ENCODE results near the gene ABCC4. TPM values are rescaled to one million over a fixed set of nuclear protein-coding genes. Genes with fewer than 3 reads are reported as not detected.
A peak's percentile ranks its signal among the peaks of the same experiment; 100 is the strongest.

ABCC4 gene
- total RNA-seq, 4 donors from 2014 or later, result 15.8 to 26.0 (median 23.8) TPM

DNA sequence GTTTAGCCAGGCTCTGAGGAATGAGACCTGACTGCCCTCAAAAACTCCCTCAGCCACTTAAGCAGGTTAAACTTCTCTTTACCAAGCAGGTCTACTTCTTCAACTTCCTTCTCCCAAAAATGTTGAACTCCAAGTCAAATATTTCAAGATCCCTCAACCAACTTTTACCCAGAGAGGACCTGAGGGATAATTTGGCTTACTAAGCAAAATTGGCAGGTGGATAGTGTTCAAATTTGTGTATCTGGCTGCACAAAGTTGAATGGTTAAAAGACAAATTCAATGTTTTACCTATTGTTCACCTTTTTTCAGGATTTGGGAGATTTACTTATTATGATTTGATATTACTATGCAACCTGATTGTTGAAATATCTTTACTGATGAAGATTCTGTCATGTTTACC is 296.0 kb downstream of the ABCC4 start:
- peaks cover 0 to 11% (median 8%) of the 10 kb centered on the region in 4 donors for H3K4me1 ChIP-seq
- no peak overlapping the region for H3K4me3 ChIP-seq
- H3K36me3 ChIP-seq, result no peaks in the 10 kb centered on the region
- H3K27ac ChIP-seq, result no peak overlapping the region
- intact Hi-C loops (cut with DNase I; ENCODE audit: low total_unique reads) (no loop called here), in situ Hi-C loops (cut with MboI; ENCODE audit: low pct_ligation_motif_present in 1 of 4, low pct_unique_long_range_greater_than_20kb in 1 of 4, low sequenced_read_pairs in 3 of 4) (no loop called here)
- TF ChIP-seq POLR2A (IDR thresholded peaks at IDR 0.05), result no peak
- TF ChIP-seq, protein P1, sequence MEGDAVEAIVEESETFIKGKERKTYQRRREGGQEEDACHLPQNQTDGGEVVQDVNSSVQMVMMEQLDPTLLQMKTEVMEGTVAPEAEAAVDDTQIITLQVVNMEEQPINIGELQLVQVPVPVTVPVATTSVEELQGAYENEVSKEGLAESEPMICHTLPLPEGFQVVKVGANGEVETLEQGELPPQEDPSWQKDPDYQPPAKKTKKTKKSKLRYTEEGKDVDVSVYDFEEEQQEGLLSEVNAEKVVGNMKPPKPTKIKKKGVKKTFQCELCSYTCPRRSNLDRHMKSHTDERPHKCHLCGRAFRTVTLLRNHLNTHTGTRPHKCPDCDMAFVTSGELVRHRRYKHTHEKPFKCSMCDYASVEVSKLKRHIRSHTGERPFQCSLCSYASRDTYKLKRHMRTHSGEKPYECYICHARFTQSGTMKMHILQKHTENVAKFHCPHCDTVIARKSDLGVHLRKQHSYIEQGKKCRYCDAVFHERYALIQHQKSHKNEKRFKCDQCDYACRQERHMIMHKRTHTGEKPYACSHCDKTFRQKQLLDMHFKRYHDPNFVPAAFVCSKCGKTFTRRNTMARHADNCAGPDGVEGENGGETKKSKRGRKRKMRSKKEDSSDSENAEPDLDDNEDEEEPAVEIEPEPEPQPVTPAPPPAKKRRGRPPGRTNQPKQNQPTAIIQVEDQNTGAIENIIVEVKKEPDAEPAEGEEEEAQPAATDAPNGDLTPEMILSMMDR (IDR thresholded peaks at IDR 0.05), result no peak
- no peaks in the 10 kb centered on the region for H3K9me3 ChIP-seq
- no peak for DNase-seq
- peaks cover 20% of the 10 kb centered on the region for H3K27me3 ChIP-seq

DNA sequence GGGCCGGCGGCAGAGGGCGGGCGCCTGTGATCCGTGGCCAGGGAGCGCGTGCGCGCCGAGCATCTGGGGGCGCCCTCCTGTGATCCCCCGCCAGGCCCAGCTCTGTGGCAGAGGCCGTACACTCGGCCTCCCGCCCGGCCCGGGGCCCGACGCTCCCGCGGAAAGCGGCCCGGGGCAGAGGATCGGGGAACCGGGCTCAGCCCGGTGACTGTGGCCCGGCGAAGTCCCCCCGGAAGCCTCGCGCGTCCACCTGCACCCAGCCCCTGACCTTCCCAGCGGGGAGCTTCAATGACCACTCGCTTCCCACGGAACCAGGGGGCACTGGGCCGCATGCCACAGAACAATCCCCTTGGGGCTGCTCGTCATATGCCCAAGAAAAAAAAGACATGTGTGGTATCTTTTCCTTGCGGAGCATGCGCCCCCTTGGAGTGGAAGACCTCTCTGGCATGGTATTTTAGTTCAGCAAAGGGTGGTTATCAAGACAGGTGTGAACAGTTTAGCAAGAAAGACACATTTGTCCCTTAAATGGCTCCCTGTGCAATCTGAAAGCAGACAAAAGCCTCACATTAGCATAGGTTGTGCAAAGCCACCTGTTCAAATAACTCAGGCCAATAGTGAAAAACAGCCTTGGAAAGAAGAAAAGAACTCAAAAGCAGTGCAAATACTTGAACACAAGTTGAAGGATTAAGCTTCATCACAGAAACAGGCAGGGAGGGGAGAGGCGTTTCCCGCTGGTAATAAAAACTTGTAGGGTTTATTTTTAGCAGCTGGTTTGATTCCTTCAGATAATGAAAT is 298.0 kb downstream of the ABCC4 start:
- Histone ChIP-seq H3K4me1 (peaks cover 0 to 11% (median 8%) of the 10 kb centered on the region in 4 donors), H3K4me3 (peak overlapping the region in 2 of 4 donors; percentile 16 to 39), H3K9me3 (no peaks in the 10 kb centered on the region), H3K27me3 (peaks cover 20% of the 10 kb centered on the region), H3K27ac (no peak overlapping the region), H3K36me3 (no peaks in the 10 kb centered on the region)
- in situ Hi-C loops (cut with MboI; ENCODE audit: low pct_ligation_motif_present in 1 of 4, low pct_unique_long_range_greater_than_20kb in 1 of 4, low sequenced_read_pairs in 3 of 4) (no loop called here), intact Hi-C loops (cut with DNase I; ENCODE audit: low total_unique reads) (no loop called here)
- WGBS, 2 donors (ENCODE audit: low coverage in 1 of 2), result 7 to 14% methylated on average over 4 to 37 of the region's 41 CpGs
- DNase-seq, result no peak
- no peak for TF ChIP-seq POLR2AphosphoS5 (IDR thresholded peaks at IDR 0.05)

DNA sequence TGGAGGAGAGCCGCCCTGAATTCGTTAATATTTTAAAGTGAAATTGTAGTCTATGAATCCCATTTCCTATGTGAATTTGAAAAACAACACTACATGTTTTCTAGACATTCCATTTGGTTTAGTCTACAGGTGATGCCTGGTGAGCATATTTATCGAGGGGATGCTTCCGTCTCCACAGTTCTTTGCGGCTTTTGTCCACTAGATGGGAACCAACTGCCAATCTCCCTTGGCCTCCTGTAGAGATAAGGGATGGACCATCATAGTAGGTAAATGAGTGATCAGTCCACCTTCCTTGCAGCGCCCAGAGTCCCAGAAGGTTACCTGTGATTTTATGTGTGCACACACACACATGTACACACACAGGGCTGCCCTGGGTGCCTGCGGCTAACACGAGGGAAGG is 299.1 kb downstream of the ABCC4 start:
- in situ Hi-C loops (cut with MboI; ENCODE audit: low pct_ligation_motif_present in 1 of 4, low pct_unique_long_range_greater_than_20kb in 1 of 4, low sequenced_read_pairs in 3 of 4) (no loop called here), intact Hi-C loops (cut with DNase I; ENCODE audit: low total_unique reads) (no loop called here)
- no peaks in the 10 kb centered on the region for H3K9me3 ChIP-seq
- WGBS, 2 donors (ENCODE audit: low coverage in 1 of 2), result 94 to 96% methylated on average over 3 to 8 of the region's 8 CpGs
- peaks cover 0 to 11% (median 8%) of the 10 kb centered on the region in 4 donors for H3K4me1 ChIP-seq
- no peaks in the 10 kb centered on the region for H3K36me3 ChIP-seq
- no peak overlapping the region for H3K4me3 ChIP-seq
- DNase-seq, result no peak
- H3K27me3 ChIP-seq, result peaks cover 20% of the 10 kb centered on the region
- TF ChIP-seq POLR2A (IDR thresholded peaks at IDR 0.05) (no peak), POLR2AphosphoS5 (IDR thresholded peaks at IDR 0.05) (no peak), EP300 (IDR thresholded peaks at IDR 0.05; ENCODE audit: low read depth) (no peak)
- TF ChIP-seq, protein P1 (IDR thresholded peaks at IDR 0.05), result no peak
- no peak overlapping the region for H3K27ac ChIP-seq

DNA sequence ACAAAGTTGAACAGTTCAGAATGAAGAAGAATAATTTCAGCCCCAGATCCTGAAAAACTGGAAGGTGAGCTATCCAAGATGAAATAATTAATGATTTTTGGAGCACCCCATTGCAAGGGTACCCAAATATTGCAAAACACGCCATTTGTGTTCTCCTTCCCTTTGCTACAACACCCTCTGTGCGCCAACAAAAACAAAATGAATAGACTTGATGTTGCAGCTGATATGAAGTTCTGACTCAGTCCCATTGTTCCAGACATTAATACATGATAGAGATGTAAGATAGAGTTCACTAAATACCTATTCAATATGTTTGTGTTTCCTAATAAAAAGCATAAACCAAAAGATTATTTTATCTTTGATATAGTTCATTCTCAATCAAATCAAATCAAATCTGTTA is 301.4 kb downstream of the ABCC4 start:
- H3K4me1 ChIP-seq, result peaks cover 0 to 11% (median 8%) of the 10 kb centered on the region in 4 donors
- intact Hi-C loops (cut with DNase I; ENCODE audit: low total_unique reads), result no loop called here
- 74 to 94% methylated on average over 2 of the region's 2 CpGs for WGBS, 2 donors (ENCODE audit: low coverage in 1 of 2)
- TF ChIP-seq POLR2AphosphoS5 (IDR thresholded peaks at IDR 0.05), result no peak
- TF ChIP-seq EP300 (IDR thresholded peaks at IDR 0.05; ENCODE audit: low read depth), result no peak
- TF ChIP-seq POLR2A (IDR thresholded peaks at IDR 0.05), result no peak
- H3K4me3 ChIP-seq, result no peak overlapping the region
- in situ Hi-C loops (cut with MboI; ENCODE audit: low pct_ligation_motif_present in 1 of 4, low pct_unique_long_range_greater_than_20kb in 1 of 4, low sequenced_read_pairs in 3 of 4), result no loop called here
- H3K9me3 ChIP-seq, result no peaks in the 10 kb centered on the region
- H3K36me3 ChIP-seq, result no peaks in the 10 kb centered on the region
- peaks cover 26% of the 10 kb centered on the region for H3K27me3 ChIP-seq
- no peak overlapping the region for H3K27ac ChIP-seq
- DNase-seq, result no peak

DNA sequence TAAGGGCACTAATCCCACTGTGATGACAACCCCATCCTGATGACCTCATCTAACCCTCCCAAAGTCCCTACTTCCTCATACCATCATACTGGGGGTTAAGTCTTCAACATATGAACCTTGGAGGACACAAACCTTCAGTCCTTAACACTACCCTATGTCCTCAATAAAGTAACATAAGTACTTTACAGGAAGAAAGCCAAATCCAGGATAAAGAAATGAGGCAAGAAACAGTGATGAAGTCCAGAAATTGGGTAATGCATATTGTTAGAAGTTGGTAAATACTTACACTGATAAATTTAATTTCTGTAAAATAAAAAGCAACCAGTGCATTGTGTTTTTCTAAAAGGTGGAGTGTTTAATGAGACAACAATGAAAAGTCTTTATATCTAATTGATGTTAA is 304.1 kb downstream of the ABCC4 start:
- in situ Hi-C loops (cut with MboI; ENCODE audit: low pct_ligation_motif_present in 1 of 4, low pct_unique_long_range_greater_than_20kb in 1 of 4, low sequenced_read_pairs in 3 of 4), result no loop called here
- intact Hi-C loops (cut with DNase I; ENCODE audit: low total_unique reads), result no loop called here
- no peak overlapping the region for H3K27ac ChIP-seq
- TF ChIP-seq POLR2AphosphoS5 (IDR thresholded peaks at IDR 0.05) (no peak), EP300 (IDR thresholded peaks at IDR 0.05; ENCODE audit: low read depth) (no peak), POLR2A (IDR thresholded peaks at IDR 0.05) (no peak)
- TF ChIP-seq, protein P1 (IDR thresholded peaks at IDR 0.05), result no peak
- peaks cover 15% of the 10 kb centered on the region for H3K27me3 ChIP-seq
- DNase-seq, result no peak
- H3K36me3 ChIP-seq, result no peaks in the 10 kb centered on the region
- no peak overlapping the region for H3K4me3 ChIP-seq
- no peaks in the 10 kb centered on the region for H3K9me3 ChIP-seq
- H3K4me1 ChIP-seq, result no peaks in the 10 kb centered on the region

All from transverse colon (tissue), 4 donors.